Measurements from ENCODE around the gene AKR1D1. TPM values are rescaled to one million over a fixed set of nuclear protein-coding genes. Genes with fewer than 3 reads are reported as not detected.

Gene AKR1D1
- total RNA-seq, 1 experiment from 2014 or later = not detected

GRCh38 chr7:138127996-138128395 is 51.7 kb downstream of the AKR1D1 start:
- no peak for TF ChIP-seq CTCF (IDR thresholded peaks at IDR 0.05; ENCODE audit: unreplicated experiment)
- intact Hi-C loops (cut with micrococcal nuclease; ENCODE audit: unreplicated experiment) = no loop called here
- no TSS peak for BruUV-seq (replicated peaks)
- CTCF ChIA-PET = no interaction called here
- Mint-ChIP-seq H3K27ac (ENCODE audit: unreplicated experiment) (no peak overlapping the region), H3K9me3 (ENCODE audit: low read depth, unreplicated experiment) (no peaks in the 10 kb centered on the region), H3K36me3 (ENCODE audit: insufficient read depth, unreplicated experiment) (no peaks in the 10 kb centered on the region), H3K27me3 (ENCODE audit: unreplicated experiment) (no peaks in the 10 kb centered on the region), H3K4me3 (ENCODE audit: low read depth, unreplicated experiment) (no peak overlapping the region), H3K4me1 (ENCODE audit: low read depth, unreplicated experiment) (peaks cover 13% of the 10 kb centered on the region)
- DNase-seq = no peak

GRCh38 chr7:138129551-138130165 is 53.4 kb downstream of the AKR1D1 start:
- TF ChIP-seq CTCF (IDR thresholded peaks at IDR 0.05; ENCODE audit: unreplicated experiment) = no peak
- Mint-ChIP-seq H3K4me1 (ENCODE audit: low read depth, unreplicated experiment) (peaks cover 13% of the 10 kb centered on the region), H3K27me3 (ENCODE audit: unreplicated experiment) (no peaks in the 10 kb centered on the region), H3K36me3 (ENCODE audit: insufficient read depth, unreplicated experiment) (no peaks in the 10 kb centered on the region), H3K27ac (ENCODE audit: unreplicated experiment) (no peak overlapping the region), H3K9me3 (ENCODE audit: low read depth, unreplicated experiment) (no peaks in the 10 kb centered on the region), H3K4me3 (ENCODE audit: low read depth, unreplicated experiment) (no peak overlapping the region)
- CTCF ChIA-PET = no interaction called here
- intact Hi-C loops (cut with micrococcal nuclease; ENCODE audit: unreplicated experiment) = no loop called here
- BruUV-seq (replicated peaks) = no TSS peak
- no peak for DNase-seq

GRCh38 chr7:138137423-138138171 is 61.3 kb downstream of the AKR1D1 start:
- Mint-ChIP-seq H3K4me1 (ENCODE audit: low read depth, unreplicated experiment) (no peaks in the 10 kb centered on the region), H3K4me3 (ENCODE audit: low read depth, unreplicated experiment) (no peak overlapping the region), H3K27ac (ENCODE audit: unreplicated experiment) (no peak overlapping the region), H3K36me3 (ENCODE audit: insufficient read depth, unreplicated experiment) (no peaks in the 10 kb centered on the region), H3K9me3 (ENCODE audit: low read depth, unreplicated experiment) (no peaks in the 10 kb centered on the region), H3K27me3 (ENCODE audit: unreplicated experiment) (no peaks in the 10 kb centered on the region)
- no peak for DNase-seq
- TF ChIP-seq CTCF (IDR thresholded peaks at IDR 0.05; ENCODE audit: unreplicated experiment) = no peak
- intact Hi-C loops (cut with micrococcal nuclease; ENCODE audit: unreplicated experiment) = no loop called here
- no TSS peak for BruUV-seq (replicated peaks)
- CTCF ChIA-PET = no interaction called here

GRCh38 chr7:138138244-138138643 is 62.0 kb downstream of the AKR1D1 start:
- H3K9me3 Mint-ChIP-seq (ENCODE audit: low read depth, unreplicated experiment) = no peaks in the 10 kb centered on the region
- no TSS peak for BruUV-seq (replicated peaks)
- TF ChIP-seq CTCF (IDR thresholded peaks at IDR 0.05; ENCODE audit: unreplicated experiment) = no peak

More at GRCh38 chr7:138138244-138138643, 62.0 kb downstream of the AKR1D1 start:
- Mint-ChIP-seq H3K36me3 (ENCODE audit: insufficient read depth, unreplicated experiment) (no peaks in the 10 kb centered on the region), H3K27ac (ENCODE audit: unreplicated experiment) (no peak overlapping the region), H3K4me3 (ENCODE audit: low read depth, unreplicated experiment) (no peak overlapping the region), H3K4me1 (ENCODE audit: low read depth, unreplicated experiment) (no peaks in the 10 kb centered on the region), H3K27me3 (ENCODE audit: unreplicated experiment) (no peaks in the 10 kb centered on the region)
- intact Hi-C loops (cut with micrococcal nuclease; ENCODE audit: unreplicated experiment) = no loop called here
- CTCF ChIA-PET = interaction anchor here (0.9 kb wide), 1 partner anchor 22 kb away, joined by 3 read pairs; no protein-coding TSS in a partner anchor
- DNase-seq = no peak

All from Calu3 (cell line).